Midbrain (tissue), 1 donor: ENCODE measurements around the gene DSCAM.

ENCODE experiments used
- DNase-seq: peaks from one replicate; lab custom pipeline; 2025; lab: John Stamatoyannopoulos, UW

The DSCAM gene

GRCh38 chr21:40605094-40605493 is 241.9 kb downstream of the DSCAM start:
- no peak for DNase-seq

GRCh38 chr21:40603774-40604173 is 243.2 kb downstream of the DSCAM start:
- DNase-seq = no peak

GRCh38 chr21:40602080-40602479 is 244.9 kb downstream of the DSCAM start:
- no peak for DNase-seq

GRCh38 chr21:40595806-40596205 is 251.2 kb downstream of the DSCAM start:
- DNase-seq = no peak

GRCh38 chr21:40587736-40588346 is 259.1 kb downstream of the DSCAM start:
- no peak for DNase-seq

GRCh38 chr21:40586575-40586974 is 260.4 kb downstream of the DSCAM start:
- no peak for DNase-seq

- no peak for DNase-seq
Measured at GRCh38 chr21:40577285-40578043, 269.5 kb downstream of the DSCAM start.

GRCh38 chr21:40575976-40576375 is 271.0 kb downstream of the DSCAM start:
- no peak for DNase-seq

GRCh38 chr21:40569357-40569756 is 277.6 kb downstream of the DSCAM start:
- DNase-seq = no peak

GRCh38 chr21:40568807-40569206 is 278.2 kb downstream of the DSCAM start:
- no peak for DNase-seq

- no peak for DNase-seq
Measured at GRCh38 chr21:40567501-40567900, 279.5 kb downstream of the DSCAM start.

- no peak for DNase-seq
Measured at GRCh38 chr21:40566486-40566885, 280.5 kb downstream of the DSCAM start.

- DNase-seq = no peak
Measured at GRCh38 chr21:40564318-40564717, 282.6 kb downstream of the DSCAM start.

GRCh38 chr21:40563900-40564299 is 283.1 kb downstream of the DSCAM start:
- no peak for DNase-seq

- DNase-seq = no peak
Measured at GRCh38 chr21:40562242-40563002, 284.5 kb downstream of the DSCAM start.

- DNase-seq = no peak
Measured at GRCh38 chr21:40556442-40556968, 290.5 kb downstream of the DSCAM start.

GRCh38 chr21:40555021-40555528 is 291.9 kb downstream of the DSCAM start:
- no peak for DNase-seq

GRCh38 chr21:40553781-40554180 is 293.2 kb downstream of the DSCAM start:
- DNase-seq = no peak

- DNase-seq = no peak
Measured at GRCh38 chr21:40547906-40548513, 298.9 kb downstream of the DSCAM start.

GRCh38 chr21:40546647-40547046 is 300.3 kb downstream of the DSCAM start:
- no peak for DNase-seq

GRCh38 chr21:40540216-40540615 is 306.7 kb downstream of the DSCAM start:
- DNase-seq = no peak

- DNase-seq = no peak
Measured at GRCh38 chr21:40534886-40535285, 312.1 kb downstream of the DSCAM start.
